C4-2B (cell line): ENCODE measurements around the gene PROSER1.

Experiments used
- CTCF ChIP-seq: fragments of 450-650 bp; conservative IDR thresholded peaks from 2 replicates; pipeline ENCODE4 v1.5.1; 2017; ENCODE audit warnings: mild to moderate bottlenecking
- ZFX ChIP-seq: fragments of 450-650 bp; IDR thresholded peaks from 2 replicates; pipeline ENCODE4 v1.6.1; 2017

GRCh38 chr13:38979891-38980749 is 57.8 kb downstream of the PROSER1 start:
- TF ChIP-seq CTCF, result no peak
- no peak for TF ChIP-seq ZFX
